Mucosa of descending colon (tissue), 3 donors: ENCODE data around the gene ATG9B. TPM values are rescaled to one million over a fixed set of nuclear protein-coding genes. Genes with fewer than 3 reads are reported as not detected.

ENCODE experiments used
- ATAC-seq: fragments of 200-7000 bp; cut with Tn5 transposase; one replicate; pipeline ENCODE4 v1.9.1; 2020; ENCODE audit warnings: mild to moderate bottlenecking, moderate library complexity
- DNase-seq, 3 donors: peaks; one replicate each; pipeline ENCODE4 v3.0.0-alpha.2; 2020
- H3K36me3 ChIP-seq: fragments of 200-600 bp; one replicate; pipeline ENCODE4 v1.8.0; 2021; ENCODE audit warnings: low read depth, mild to moderate bottlenecking
- H3K4me1 ChIP-seq: fragments of 200-600 bp; one replicate; pipeline ENCODE4 v1.8.0; 2021; ENCODE audit warnings: low read depth, mild to moderate bottlenecking
- H3K4me3 ChIP-seq: fragments of 200-600 bp; one replicate; pipeline ENCODE4 v1.8.0; 2021; ENCODE audit warnings: mild to moderate bottlenecking
- H3K9me3 ChIP-seq: fragments of 200-600 bp; one replicate; pipeline ENCODE4 v1.8.0; 2021; ENCODE audit warnings: mild to moderate bottlenecking
- CTCF ChIP-seq: fragments of 200-600 bp; IDR thresholded peaks from one replicate; pipeline ENCODE4 v1.8.0; 2022; ENCODE audit warnings: antibody characterized with exemption, mild to moderate bottlenecking
- intact Hi-C, 2 donors: fragments of 100-400 bp; cut with DNase I in 1 of 2; cut with micrococcal nuclease in 1 of 2; formaldehyde crosslinking; loops; one replicate each; pipeline versions ENCODE4 v1.11.0 to v1.11.1; 2022; cut with DNase I, micrococcal nuclease
- total RNA-seq, 3 donors: library from RNA; stranded (reverse); fragmentation: NEBNext Ultra II Directional in 2 of 3; extraction: Animal tissue kit (Norgen Biotek cat#: 25700) in 2 of 3; gene quantifications; one replicate each; pipeline versions ENCODE4 v1.2.1 to v1.2.4, GENCODE V29; 2021 to 2023
- donor health status: DM: no; HTN: no; CAD: no; lungs with moderate emphysema.
- donor health status: DM: no; HTN: no; CAD: no.
- donor health status: DM: no; HTN: yes; CAD: no.

Gene ATG9B
- total RNA-seq, 3 donors from 2014 or later = 0.09 to 0.90 (median 0.89) TPM

GRCh38 chr7:150971242-150972022 is 52.9 kb downstream of the ATG9B start:
- intact Hi-C loops = no loop called here
- Histone ChIP-seq H3K4me3 (no peak overlapping the region), H3K4me1 (peaks cover 10% of the 10 kb centered on the region), H3K9me3 (no peaks in the 10 kb centered on the region), H3K36me3 (no peaks in the 10 kb centered on the region)
- peak in 1 of 3 donors; percentile 44 for DNase-seq
- no peak for ATAC-seq
- TF ChIP-seq CTCF = no peak

- intact Hi-C loops = no loop called here
- no peaks in the 10 kb centered on the region for H3K36me3 ChIP-seq
- ATAC-seq = no peak
- TF ChIP-seq CTCF = no peak
- H3K4me3 ChIP-seq = no peak overlapping the region
- H3K9me3 ChIP-seq = no peaks in the 10 kb centered on the region
- H3K4me1 ChIP-seq = peaks cover 4% of the 10 kb centered on the region
- DNase-seq = peak in 1 of 3 donors; percentile 19
These were observed 53.9 kb downstream of the ATG9B start for GRCh38 chr7:150970424-150970823.

- no peaks in the 10 kb centered on the region for H3K4me1 ChIP-seq
- DNase-seq (peak in 1 of 3 donors; percentile 39), ATAC-seq (no peak)
- H3K9me3 ChIP-seq = no peaks in the 10 kb centered on the region
- intact Hi-C loops = no loop called here
- no peak for TF ChIP-seq CTCF
- no peak overlapping the region for H3K4me3 ChIP-seq
- no peaks in the 10 kb centered on the region for H3K36me3 ChIP-seq
These were observed 54.8 kb downstream of the ATG9B start for GRCh38 chr7:150969475-150969874.

- peak in 1 of 3 donors; percentile 40 for DNase-seq
- TF ChIP-seq CTCF = no peak
- no peak for ATAC-seq
- no peak overlapping the region for H3K4me3 ChIP-seq
- intact Hi-C loops = no loop called here
- no peaks in the 10 kb centered on the region for H3K4me1 ChIP-seq
- H3K36me3 ChIP-seq = no peaks in the 10 kb centered on the region
- no peaks in the 10 kb centered on the region for H3K9me3 ChIP-seq
These were observed 55.4 kb downstream of the ATG9B start for GRCh38 chr7:150968734-150969372.

GRCh38 chr7:150968056-150968733 is 56.1 kb downstream of the ATG9B start:
- Histone ChIP-seq H3K36me3 (no peaks in the 10 kb centered on the region), H3K4me1 (no peaks in the 10 kb centered on the region), H3K9me3 (no peaks in the 10 kb centered on the region), H3K4me3 (no peak overlapping the region)
- ATAC-seq = no peak
- TF ChIP-seq CTCF = no peak
- intact Hi-C loops = no loop called here
- no peak for DNase-seq
